HCT116 (cell line): ENCODE results near the gene PINK1. TPM values are rescaled to one million over a fixed set of nuclear protein-coding genes. Genes with fewer than 3 reads are reported as not detected.

Experiments
- ATAC-seq: fragments of 200-7000 bp; cut with Tn5 transposase; 2 replicates; pipeline ENCODE4 v1.9.1; 2020; ENCODE audit warnings: mild to moderate bottlenecking, moderate library complexity
- BruUV-seq: library from RNA; stranded (reverse); fragments of 400-500 nt; replicated peaks from 2 replicates; lab custom pipeline; 2021; lab: Mats Ljungman, UMichigan
- CTCF ChIA-PET: fragments of 300-600 bp; sonication (Branson Sonifier 250); formaldehyde crosslinking; loops from one replicate; lab custom pipeline; 2021; ENCODE audit warnings: antibody characterized with exemption; lab: Charles Lee
- POLR2A ChIA-PET: fragments of 300-600, 350-600 bp; sonication (Branson Sonifier 250); formaldehyde crosslinking; loops from one replicate; lab custom pipeline; 2021; ENCODE audit warnings: antibody characterized with exemption; lab: Charles Lee
- RAD21 ChIA-PET, 2 experiments: fragments of 300-600 bp; sonication (Branson Sonifier 250); formaldehyde crosslinking; loops; one replicate each; lab custom pipeline; 2023; ENCODE audit warnings: low total read pairs in 2 of 2; ENCODE audit not compliant: uncharacterized antibody in 2 of 2, unreplicated experiment in 2 of 2, low non-redundant PET in 1 of 2; lab: Charles Lee
- DNase-seq: peaks from one replicate; pipeline ENCODE4 v3.0.0-alpha.2; 2010; ENCODE audit warnings: low read depth, low spot score
- H2AFZ ChIP-seq: fragments of 200-600 bp; shearing (Covaris generic), sonication (generic); 2 replicates; pipeline ENCODE4 v1.6.1; 2017; ENCODE audit warnings: low read depth, mixed run types, mixed read lengths, antibody characterized with exemption, low read length; ENCODE audit not compliant: poor library complexity, severe bottlenecking
- H3K27ac ChIP-seq: 2 replicates; pipeline ENCODE4 v1.5.1; 2012; ENCODE audit warnings: low read depth, low read length
- H3K27me3 ChIP-seq: fragments of 200-600 bp; sonication (generic); 2 replicates; pipeline ENCODE4 v1.6.1; 2016; ENCODE audit warnings: mixed run types, low read length, mixed read lengths; ENCODE audit not compliant: insufficient read depth
- H3K36me3 ChIP-seq, 2 experiments: fragments of 200-500 bp in 1 of 2; fragments of 200-600 bp in 1 of 2; sonication (Bioruptor generic) in 1 of 2; sonication (generic) in 1 of 2; 2 replicates each; pipeline versions ENCODE4 v1.5.1 to v1.6.1; 2014 to 2016; ENCODE audit warnings: low read length in 2 of 2, inconsistent platforms in 1 of 2, mixed read lengths in 1 of 2, mixed run types in 1 of 2; ENCODE audit not compliant: insufficient read depth in 2 of 2, control insufficient read depth in 1 of 2
- H3K4me1 ChIP-seq, 2 experiments: fragments of 200-600 bp in 1 of 2; sonication (generic) in 1 of 2; 2 replicates each; pipeline versions ENCODE4 v1.5.1 to v1.6.1; 2012 to 2017; ENCODE audit warnings: low read length in 2 of 2, inconsistent platforms in 1 of 2, mild to moderate bottlenecking in 1 of 2, mixed read lengths in 1 of 2, mixed run types in 1 of 2, moderate library complexity in 1 of 2; ENCODE audit not compliant: insufficient read depth in 2 of 2, control insufficient read depth in 1 of 2
- H3K4me2 ChIP-seq: fragments of 200-600 bp; sonication (generic); 2 replicates; pipeline ENCODE4 v1.6.1; 2017; ENCODE audit warnings: mixed run types, low read length, mixed read lengths
- H3K4me3 ChIP-seq, 2 experiments: fragments of 200-600 bp in 1 of 2; sonication (generic) in 1 of 2; replicated peaks in 1 of 2; 2 replicates each; pipeline ENCODE4 v1.5.1; 2011 to 2016; ENCODE audit warnings: low read length in 2 of 2, control low read depth in 1 of 2, low read depth in 1 of 2, mild to moderate bottlenecking in 1 of 2, mixed read lengths in 1 of 2, mixed run types in 1 of 2
- H3K79me2 ChIP-seq: fragments of 200-600 bp; sonication (generic); 2 replicates; pipeline ENCODE4 v1.6.1; 2017; ENCODE audit warnings: mild to moderate bottlenecking, mixed run types, low read length, moderate library complexity, mixed read lengths; ENCODE audit not compliant: insufficient read depth
- H3K9ac ChIP-seq: fragments of 200-600 bp; sonication (generic); 2 replicates; pipeline ENCODE4 v1.6.1; 2016; ENCODE audit warnings: low read length, mixed read lengths
- H3K9me2 ChIP-seq: fragments of 200-600 bp; sonication (generic), shearing (Covaris generic); 2 replicates; pipeline ENCODE4 v1.6.1; 2017; ENCODE audit warnings: mixed run types, mild to moderate bottlenecking, moderate library complexity; ENCODE audit not compliant: insufficient read depth
- H3K9me3 ChIP-seq, 2 experiments: fragments of 200-500 bp in 1 of 2; fragments of 200-600 bp in 1 of 2; sonication (Bioruptor generic) in 1 of 2; sonication (generic) in 1 of 2; 2 replicates each; pipeline ENCODE4 v1.6.1; 2014 to 2017; ENCODE audit warnings: low read length in 2 of 2, mixed read lengths in 2 of 2, inconsistent platforms in 1 of 2, low read depth in 1 of 2, mild to moderate bottlenecking in 1 of 2, mixed run types in 1 of 2, moderate library complexity in 1 of 2; ENCODE audit not compliant: control insufficient read depth in 1 of 2, insufficient read depth in 1 of 2
- H4K20me1 ChIP-seq: fragments of 200-600 bp; sonication (generic), shearing (Covaris generic); 2 replicates; pipeline ENCODE4 v1.6.1; 2017; ENCODE audit warnings: mixed run types, mild to moderate bottlenecking, moderate library complexity; ENCODE audit not compliant: insufficient read depth
- CBX3 ChIP-seq: IDR thresholded peaks from 2 replicates; pipeline ENCODE4 v1.6.1; 2012; ENCODE audit warnings: low read depth
- CEBPB ChIP-seq: IDR thresholded peaks from 2 replicates; pipeline ENCODE4 v1.6.1; 2012; ENCODE audit warnings: low read depth
- EGR1 ChIP-seq: IDR thresholded peaks from 2 replicates; pipeline ENCODE4 v1.6.1; 2012; ENCODE audit warnings: low read depth
- EZH2phosphoT487 ChIP-seq: fragments of 200-600 bp; IDR thresholded peaks from 2 replicates; pipeline ENCODE4 v1.6.1; 2018; ENCODE audit warnings: antibody characterized with exemption, borderline replicate concordance
- POLR2A ChIP-seq: IDR thresholded peaks from 2 replicates; pipeline ENCODE4 v1.7.0; 2011; ENCODE audit warnings: borderline replicate concordance; ENCODE audit not compliant: insufficient read depth, insufficient read length; ENCODE audit errors: extremely low read depth
- SIN3A ChIP-seq: IDR thresholded peaks from 2 replicates; pipeline ENCODE4 v1.6.1; 2012; ENCODE audit warnings: low read depth
- ZNF274 ChIP-seq: fragments of 200-500 bp; sonication (Bioruptor generic); IDR thresholded peaks from 2 replicates; pipeline ENCODE4 v1.6.1; 2014; ENCODE audit warnings: mild to moderate bottlenecking, low read depth, low read length, inconsistent platforms
- intact Hi-C: fragments of 100-400 bp; cut with micrococcal nuclease; formaldehyde crosslinking; loops from 2 replicates; pipeline ENCODE4 v1.10.0; 2022
- total RNA-seq: library from RNA; stranded (reverse); gene quantifications from one replicate; pipeline ENCODE4 v1.2.1, GENCODE V29; 2021; ENCODE audit not compliant: unreplicated experiment
- TF ChIP-seq, protein P1 (sequence below): IDR thresholded peaks from 2 replicates; pipeline ENCODE4 v1.6.1; 2012
- TF ChIP-seq, protein P2 (sequence below), 3 experiments: fragments of 200-600 bp in 1 of 3; sonication (generic) in 1 of 3; IDR thresholded peaks in 2 of 3; conservative IDR thresholded peaks in 1 of 3; 2 replicates each; pipeline ENCODE4 v1.5.1; 2012 to 2017; ENCODE audit warnings: low read depth in 2 of 3, low read length in 2 of 3, antibody characterized with exemption in 1 of 3, borderline replicate concordance in 1 of 3, control low read depth in 1 of 3, mild to moderate bottlenecking in 1 of 3, mixed read lengths in 1 of 3, mixed run types in 1 of 3, moderate library complexity in 1 of 3; ENCODE audit not compliant: insufficient read depth in 1 of 3
- TF ChIP-seq, protein P3 (sequence below): IDR thresholded peaks from 2 replicates; pipeline ENCODE4 v1.6.1; 2011; ENCODE audit warnings: mild to moderate bottlenecking, low read length, moderate library complexity; ENCODE audit not compliant: insufficient replicate concordance; ENCODE audit errors: extremely low read depth
- TF ChIP-seq, protein P4 (sequence below): IDR thresholded peaks from 2 replicates; pipeline ENCODE4 v1.6.1; 2012; ENCODE audit warnings: low read depth

The PINK1 gene
- total RNA-seq, 1 experiment from 2014 or later: 29.4 TPM

DNA sequence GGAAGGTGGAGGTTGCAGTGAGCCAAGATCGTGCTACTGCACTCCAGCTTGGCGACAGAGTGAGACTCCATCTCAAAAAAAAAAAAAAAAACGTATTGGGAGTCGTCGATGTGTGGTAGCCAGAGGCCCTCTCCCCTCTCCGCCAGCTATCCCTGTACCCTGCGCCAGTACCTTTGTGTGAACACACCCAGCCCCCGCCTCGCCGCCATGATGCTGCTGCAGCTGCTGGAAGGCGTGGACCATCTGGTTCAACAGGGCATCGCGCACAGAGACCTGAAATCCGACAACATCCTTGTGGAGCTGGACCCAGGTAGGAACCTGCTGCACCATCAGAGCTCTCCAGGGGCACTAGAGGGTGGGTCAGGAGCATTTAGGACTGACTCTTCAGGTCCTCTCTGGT lies 12.2 kb downstream of the PINK1 start:
- TF ChIP-seq, protein P1, sequence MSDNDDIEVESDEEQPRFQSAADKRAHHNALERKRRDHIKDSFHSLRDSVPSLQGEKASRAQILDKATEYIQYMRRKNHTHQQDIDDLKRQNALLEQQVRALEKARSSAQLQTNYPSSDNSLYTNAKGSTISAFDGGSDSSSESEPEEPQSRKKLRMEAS: no peak
- POLR2A ChIA-PET: interaction anchor here (1.6 kb wide), 1 partner anchor 12 kb away, joined by 6 read pairs; no protein-coding TSS in a partner anchor

DNA sequence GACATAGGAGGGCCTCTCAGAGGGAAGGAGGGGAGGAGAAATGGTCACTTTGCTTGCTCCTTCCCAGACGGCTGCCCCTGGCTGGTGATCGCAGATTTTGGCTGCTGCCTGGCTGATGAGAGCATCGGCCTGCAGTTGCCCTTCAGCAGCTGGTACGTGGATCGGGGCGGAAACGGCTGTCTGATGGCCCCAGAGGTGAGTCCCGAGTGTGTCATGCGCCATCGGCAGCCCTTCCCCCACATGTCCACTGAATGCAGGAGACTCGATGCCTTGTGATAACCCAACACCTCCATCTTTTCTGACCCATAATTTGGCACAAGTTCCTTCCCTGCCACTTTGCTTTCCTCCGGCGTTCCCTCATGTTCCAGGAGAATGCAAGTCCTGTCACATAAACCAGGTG lies 15.2 kb downstream of the PINK1 start:
- Histone ChIP-seq H3K4me3 (no peak overlapping the region), H2AFZ (no peak overlapping the region), H3K4me2 (no peak overlapping the region), H3K27me3 (no peaks in the 10 kb centered on the region), H3K36me3 (peaks cover 15 to 27% of the 10 kb centered on the region in 2 experiments), H3K9ac (no peak overlapping the region), H3K9me3 (no peaks in the 10 kb centered on the region), H3K79me2 (no peaks in the 10 kb centered on the region), H3K4me1 (no peaks in the 10 kb centered on the region), H3K27ac (no peak overlapping the region), H3K9me2 (no peaks in the 10 kb centered on the region), H4K20me1 (no peaks in the 10 kb centered on the region)
- BruUV-seq: no TSS peak
- POLR2A ChIA-PET: no interaction called here
- CTCF ChIA-PET: no interaction called here
- intact Hi-C loops: no loop called here
- ATAC-seq (no peak), DNase-seq (no peak)
- RAD21 ChIA-PET: no interaction called here
- no peak for TF ChIP-seq ZNF274
- no peak for TF ChIP-seq SIN3A
- TF ChIP-seq, protein P1: no peak
- TF ChIP-seq CBX3: no peak
- TF ChIP-seq, protein P2, sequence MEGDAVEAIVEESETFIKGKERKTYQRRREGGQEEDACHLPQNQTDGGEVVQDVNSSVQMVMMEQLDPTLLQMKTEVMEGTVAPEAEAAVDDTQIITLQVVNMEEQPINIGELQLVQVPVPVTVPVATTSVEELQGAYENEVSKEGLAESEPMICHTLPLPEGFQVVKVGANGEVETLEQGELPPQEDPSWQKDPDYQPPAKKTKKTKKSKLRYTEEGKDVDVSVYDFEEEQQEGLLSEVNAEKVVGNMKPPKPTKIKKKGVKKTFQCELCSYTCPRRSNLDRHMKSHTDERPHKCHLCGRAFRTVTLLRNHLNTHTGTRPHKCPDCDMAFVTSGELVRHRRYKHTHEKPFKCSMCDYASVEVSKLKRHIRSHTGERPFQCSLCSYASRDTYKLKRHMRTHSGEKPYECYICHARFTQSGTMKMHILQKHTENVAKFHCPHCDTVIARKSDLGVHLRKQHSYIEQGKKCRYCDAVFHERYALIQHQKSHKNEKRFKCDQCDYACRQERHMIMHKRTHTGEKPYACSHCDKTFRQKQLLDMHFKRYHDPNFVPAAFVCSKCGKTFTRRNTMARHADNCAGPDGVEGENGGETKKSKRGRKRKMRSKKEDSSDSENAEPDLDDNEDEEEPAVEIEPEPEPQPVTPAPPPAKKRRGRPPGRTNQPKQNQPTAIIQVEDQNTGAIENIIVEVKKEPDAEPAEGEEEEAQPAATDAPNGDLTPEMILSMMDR (IDR thresholded peaks at IDR 0.05 in 2 of 3, conservative IDR thresholded peaks at IDR 0.05 in 1 of 3; ENCODE audit: borderline replicate concordance in 1 of 3, insufficient read depth in 1 of 3, low read depth in 2 of 3, low read length in 2 of 3): no peak
- no peak for TF ChIP-seq CEBPB
- TF ChIP-seq, protein P3, sequence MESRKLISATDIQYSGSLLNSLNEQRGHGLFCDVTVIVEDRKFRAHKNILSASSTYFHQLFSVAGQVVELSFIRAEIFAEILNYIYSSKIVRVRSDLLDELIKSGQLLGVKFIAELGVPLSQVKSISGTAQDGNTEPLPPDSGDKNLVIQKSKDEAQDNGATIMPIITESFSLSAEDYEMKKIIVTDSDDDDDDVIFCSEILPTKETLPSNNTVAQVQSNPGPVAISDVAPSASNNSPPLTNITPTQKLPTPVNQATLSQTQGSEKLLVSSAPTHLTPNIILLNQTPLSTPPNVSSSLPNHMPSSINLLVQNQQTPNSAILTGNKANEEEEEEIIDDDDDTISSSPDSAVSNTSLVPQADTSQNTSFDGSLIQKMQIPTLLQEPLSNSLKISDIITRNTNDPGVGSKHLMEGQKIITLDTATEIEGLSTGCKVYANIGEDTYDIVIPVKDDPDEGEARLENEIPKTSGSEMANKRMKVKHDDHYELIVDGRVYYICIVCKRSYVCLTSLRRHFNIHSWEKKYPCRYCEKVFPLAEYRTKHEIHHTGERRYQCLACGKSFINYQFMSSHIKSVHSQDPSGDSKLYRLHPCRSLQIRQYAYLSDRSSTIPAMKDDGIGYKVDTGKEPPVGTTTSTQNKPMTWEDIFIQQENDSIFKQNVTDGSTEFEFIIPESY: no peak
- TF ChIP-seq EZH2phosphoT487: no peak
- TF ChIP-seq POLR2A: no peak
- no peak for TF ChIP-seq EGR1
- TF ChIP-seq, protein P4, sequence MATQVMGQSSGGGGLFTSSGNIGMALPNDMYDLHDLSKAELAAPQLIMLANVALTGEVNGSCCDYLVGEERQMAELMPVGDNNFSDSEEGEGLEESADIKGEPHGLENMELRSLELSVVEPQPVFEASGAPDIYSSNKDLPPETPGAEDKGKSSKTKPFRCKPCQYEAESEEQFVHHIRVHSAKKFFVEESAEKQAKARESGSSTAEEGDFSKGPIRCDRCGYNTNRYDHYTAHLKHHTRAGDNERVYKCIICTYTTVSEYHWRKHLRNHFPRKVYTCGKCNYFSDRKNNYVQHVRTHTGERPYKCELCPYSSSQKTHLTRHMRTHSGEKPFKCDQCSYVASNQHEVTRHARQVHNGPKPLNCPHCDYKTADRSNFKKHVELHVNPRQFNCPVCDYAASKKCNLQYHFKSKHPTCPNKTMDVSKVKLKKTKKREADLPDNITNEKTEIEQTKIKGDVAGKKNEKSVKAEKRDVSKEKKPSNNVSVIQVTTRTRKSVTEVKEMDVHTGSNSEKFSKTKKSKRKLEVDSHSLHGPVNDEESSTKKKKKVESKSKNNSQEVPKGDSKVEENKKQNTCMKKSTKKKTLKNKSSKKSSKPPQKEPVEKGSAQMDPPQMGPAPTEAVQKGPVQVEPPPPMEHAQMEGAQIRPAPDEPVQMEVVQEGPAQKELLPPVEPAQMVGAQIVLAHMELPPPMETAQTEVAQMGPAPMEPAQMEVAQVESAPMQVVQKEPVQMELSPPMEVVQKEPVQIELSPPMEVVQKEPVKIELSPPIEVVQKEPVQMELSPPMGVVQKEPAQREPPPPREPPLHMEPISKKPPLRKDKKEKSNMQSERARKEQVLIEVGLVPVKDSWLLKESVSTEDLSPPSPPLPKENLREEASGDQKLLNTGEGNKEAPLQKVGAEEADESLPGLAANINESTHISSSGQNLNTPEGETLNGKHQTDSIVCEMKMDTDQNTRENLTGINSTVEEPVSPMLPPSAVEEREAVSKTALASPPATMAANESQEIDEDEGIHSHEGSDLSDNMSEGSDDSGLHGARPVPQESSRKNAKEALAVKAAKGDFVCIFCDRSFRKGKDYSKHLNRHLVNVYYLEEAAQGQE: no peak

More for the DNA sequence above, 12.2 kb downstream of the PINK1 start:
- H3K27me3 ChIP-seq: no peaks in the 10 kb centered on the region
- H3K4me1 ChIP-seq: no peaks in the 10 kb centered on the region
- H3K9me3 ChIP-seq: no peaks in the 10 kb centered on the region
- H3K79me2 ChIP-seq: no peaks in the 10 kb centered on the region
- intact Hi-C loops: no loop called here
- no peak overlapping the region for H3K9ac ChIP-seq
- CTCF ChIA-PET: interaction anchor here (1.8 to 2.1 kb wide), 2 partner anchors 11 to 16 kb away, joined by 4 to 10 read pairs; partner anchors contain the start of gene DDOST
- ATAC-seq (no peak), DNase-seq (no peak)
- no peak overlapping the region for H3K4me2 ChIP-seq
- H2AFZ ChIP-seq: no peak overlapping the region
- H3K27ac ChIP-seq: no peak overlapping the region
- RAD21 ChIA-PET: interaction anchor here in 1 of 2 experiments (0.6 kb wide), 1 partner anchor 412 kb away, joined by 3 read pairs; no protein-coding TSS in a partner anchor
- peaks cover 5 to 7% of the 10 kb centered on the region in 2 experiments; a peak in 3 of 4 replicates for H3K36me3 ChIP-seq
- no peak overlapping the region for H3K4me3 ChIP-seq
- no TSS peak for BruUV-seq
- H3K9me2 ChIP-seq: no peaks in the 10 kb centered on the region
- no peaks in the 10 kb centered on the region for H4K20me1 ChIP-seq
